Occipital lobe (tissue), 2 donors: ENCODE data around the gene MAGI1. TPM values are rescaled to one million over a fixed set of nuclear protein-coding genes. Genes with fewer than 3 reads are reported as not detected.

Experiments used
- DNase-seq: peaks from one replicate; lab custom pipeline; 2025; lab: John Stamatoyannopoulos, UW
- total RNA-seq: library from RNA; depleted of rRNA; stranded (reverse); fragments of >200 nt; gene quantifications from one replicate; pipeline ENCODE4 v1.2.3, GENCODE V29; 2014

The MAGI1 gene
- total RNA-seq, 1 donor from 2014 or later = 49.4 TPM

- no peak for DNase-seq
Observed at GRCh38 chr3:65596029-65596300, 442.8 kb downstream of the MAGI1 start.

GRCh38 chr3:65595222-65596028 lies 443.3 kb downstream of the MAGI1 start:
- DNase-seq = no peak

DNA sequence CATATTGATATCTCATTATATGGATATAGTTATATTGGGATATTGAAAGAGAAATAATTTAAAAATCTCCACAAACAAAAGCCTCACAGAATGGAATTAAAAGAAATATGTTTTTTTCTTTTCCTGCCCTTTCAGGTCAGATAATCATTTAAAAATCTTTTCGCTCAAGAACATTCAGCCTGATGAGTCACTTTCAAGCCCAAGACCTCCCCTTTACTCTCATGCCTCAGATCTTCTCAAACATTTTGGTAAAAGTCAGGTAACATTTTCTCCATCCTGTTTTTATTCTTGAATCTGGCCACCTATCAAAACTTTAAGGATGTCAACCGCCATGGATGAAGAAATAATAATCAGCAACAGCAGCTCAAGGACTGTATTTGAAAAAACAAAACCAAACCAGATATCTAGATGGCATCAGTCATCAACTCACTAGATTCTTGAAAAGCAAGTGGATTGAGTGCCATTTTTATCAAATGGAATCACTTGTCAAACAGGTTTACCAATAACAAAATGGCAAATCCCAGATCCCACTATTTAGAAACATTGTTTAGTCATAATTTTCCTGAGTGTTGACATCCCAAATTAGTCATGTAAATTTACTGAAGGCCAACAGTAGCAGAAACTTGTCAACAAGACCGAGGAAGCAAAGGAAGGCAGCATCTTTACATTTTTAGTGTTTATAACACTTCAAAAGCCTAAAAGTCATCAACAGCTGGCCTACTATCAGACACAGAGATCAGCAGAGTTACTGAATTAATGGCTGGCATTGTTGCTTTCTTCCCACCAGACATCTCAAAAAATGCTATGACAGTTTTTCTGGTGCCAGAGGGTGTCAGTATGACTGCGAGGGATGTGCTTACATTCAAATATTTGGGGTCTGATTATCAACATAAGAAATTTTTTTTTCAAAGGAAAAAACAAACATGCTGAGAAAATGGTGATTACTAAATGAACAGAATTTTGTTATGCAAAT lies 444.7 kb downstream of the MAGI1 start:
- DNase-seq = no peak

- DNase-seq = no peak
Observed at GRCh38 chr3:65591313-65591712, 447.4 kb downstream of the MAGI1 start.

GRCh38 chr3:65588884-65589283 lies 449.8 kb downstream of the MAGI1 start:
- DNase-seq = no peak

GRCh38 chr3:65587650-65588439 lies 450.9 kb downstream of the MAGI1 start:
- DNase-seq = no peak

- no peak for DNase-seq
Observed at GRCh38 chr3:65584913-65585312, 453.8 kb downstream of the MAGI1 start.

DNA sequence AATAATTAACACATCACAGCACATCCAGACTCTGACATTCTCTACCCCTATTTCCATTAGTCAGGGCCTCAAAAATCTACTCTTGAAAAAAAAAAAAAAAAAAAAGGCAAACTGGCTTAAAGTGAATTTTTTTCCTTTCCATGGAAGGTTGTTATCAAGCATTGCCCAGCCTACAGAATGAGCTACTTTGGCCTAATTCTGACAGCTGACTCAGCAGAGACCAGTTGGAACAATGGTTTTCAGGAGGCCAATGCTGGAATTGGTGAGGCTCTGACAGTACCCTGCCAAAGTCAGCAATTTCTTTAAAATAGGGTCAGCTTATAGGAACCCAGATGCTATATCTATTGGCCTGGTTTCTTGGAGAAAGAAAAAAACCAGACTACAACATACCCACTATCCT lies 454.7 kb downstream of the MAGI1 start:
- DNase-seq = no peak

DNA sequence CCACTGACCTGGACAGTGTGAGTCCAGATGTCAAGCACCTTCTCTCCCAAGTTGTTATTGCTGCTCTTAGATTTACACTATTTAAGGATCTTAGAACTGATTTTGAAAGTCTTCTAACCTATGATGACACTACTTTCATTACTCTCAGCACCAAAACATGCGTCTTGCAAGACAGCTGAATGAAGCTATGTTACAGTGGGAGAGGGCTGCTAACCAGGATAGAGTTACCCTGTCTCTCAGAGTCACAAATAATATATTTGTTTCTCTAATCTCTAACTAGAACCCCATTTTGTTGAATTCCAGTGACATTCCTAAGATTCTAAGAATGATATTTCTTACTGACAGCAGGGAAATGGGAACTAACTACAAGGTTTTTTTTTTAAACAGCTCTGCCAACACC lies 455.5 kb downstream of the MAGI1 start:
- no peak for DNase-seq

GRCh38 chr3:65582012-65582717 lies 456.6 kb downstream of the MAGI1 start:
- DNase-seq = no peak

- no peak for DNase-seq
Observed at GRCh38 chr3:65581313-65581712, 457.4 kb downstream of the MAGI1 start.

- no peak for DNase-seq
Observed at GRCh38 chr3:65578861-65579260, 459.9 kb downstream of the MAGI1 start.

DNA sequence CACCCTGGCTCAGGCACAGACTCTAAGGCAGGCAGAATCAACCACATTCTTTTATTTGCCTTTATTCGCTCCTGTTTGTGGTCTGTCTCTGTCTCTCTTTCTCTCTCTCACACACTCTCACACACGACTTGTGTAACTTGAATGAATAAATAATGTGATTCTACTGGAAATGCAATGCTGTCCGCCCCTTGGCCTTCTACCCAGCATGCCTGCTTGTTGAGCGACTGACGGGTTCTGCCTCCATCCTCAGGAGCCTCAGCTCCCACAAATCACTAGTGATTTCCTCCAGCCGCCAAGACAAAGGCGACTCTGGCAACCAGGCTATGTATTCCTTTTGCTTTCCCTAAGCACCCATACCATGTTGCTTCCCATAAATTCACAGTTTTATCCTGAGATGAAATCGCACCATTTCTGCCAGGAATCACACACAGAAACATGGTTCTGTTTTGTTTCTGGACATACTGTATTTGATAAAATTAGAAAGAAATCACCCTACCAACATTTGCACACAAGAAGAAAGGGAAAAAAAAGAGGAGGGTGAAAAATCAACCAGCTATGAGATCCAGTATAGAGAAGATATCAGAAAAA lies 460.8 kb downstream of the MAGI1 start:
- DNase-seq = no peak

DNA sequence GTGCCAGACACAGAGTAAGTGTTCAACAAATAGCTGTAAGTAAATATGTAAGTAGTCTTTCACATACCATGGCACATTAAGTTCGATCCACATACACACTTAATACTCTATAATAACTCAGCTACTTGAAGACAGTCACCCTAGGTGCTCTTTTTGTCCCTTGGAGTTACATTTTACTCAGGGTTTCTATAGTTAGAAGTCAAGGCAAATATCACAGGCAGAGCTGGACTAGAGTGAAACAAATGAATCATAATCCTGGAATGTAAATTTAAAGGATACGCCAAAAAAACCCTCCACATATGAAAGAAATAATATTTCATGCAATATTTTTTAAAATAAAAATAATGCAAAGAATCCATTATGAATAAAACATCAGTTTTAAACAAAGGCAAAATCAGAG lies 461.8 kb downstream of the MAGI1 start:
- no peak for DNase-seq

DNA sequence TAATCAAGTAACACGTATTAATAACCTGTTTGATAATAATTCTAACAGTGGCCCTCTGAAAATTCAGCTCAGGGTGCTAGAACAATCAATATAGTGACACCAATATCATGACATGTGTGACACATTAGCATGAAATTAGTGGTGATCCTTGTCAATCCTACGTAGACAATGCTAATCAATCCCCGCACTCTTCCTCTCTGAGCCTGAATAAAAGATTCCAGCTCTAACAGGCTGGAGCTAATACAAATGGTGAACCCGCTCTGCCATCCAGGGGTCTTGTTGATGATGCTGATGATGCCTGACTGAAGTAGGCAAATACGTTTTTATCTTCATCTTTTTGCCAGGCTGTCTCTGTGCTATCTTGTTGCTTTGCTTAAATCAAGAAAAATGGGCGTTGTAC lies 462.5 kb downstream of the MAGI1 start:
- no peak for DNase-seq

GRCh38 chr3:65575376-65575840 lies 463.3 kb downstream of the MAGI1 start:
- no peak for DNase-seq

- DNase-seq = no peak
Observed at GRCh38 chr3:65573548-65574116, 465.1 kb downstream of the MAGI1 start.

GRCh38 chr3:65572175-65572777 lies 466.4 kb downstream of the MAGI1 start:
- DNase-seq = no peak

DNA sequence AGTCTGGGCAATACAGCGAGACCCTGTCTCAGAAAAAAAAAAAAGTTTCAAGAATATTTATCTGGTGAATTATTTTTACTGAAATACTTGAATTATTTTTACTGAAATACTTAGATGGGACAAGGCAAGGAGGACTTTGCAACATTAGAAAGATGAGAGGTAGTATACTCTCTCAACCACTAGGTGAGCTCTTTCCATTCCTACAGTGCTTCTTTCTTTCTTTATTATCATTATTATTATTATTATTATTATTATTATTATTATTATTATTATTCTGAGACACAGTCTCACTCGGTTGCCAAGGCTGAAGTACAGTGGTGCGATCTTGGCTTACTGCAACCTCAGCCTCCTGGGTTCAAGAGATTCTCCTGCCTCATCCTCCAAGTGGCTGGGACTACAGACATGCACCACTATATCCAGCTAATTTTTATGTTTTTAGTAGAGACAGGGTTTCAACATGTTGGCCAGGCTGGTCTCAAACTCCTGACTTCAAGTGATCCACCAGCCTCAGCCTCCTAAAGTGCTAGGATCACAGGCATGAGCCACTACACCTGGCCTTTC lies 468.8 kb downstream of the MAGI1 start:
- DNase-seq = no peak

GRCh38 chr3:65569129-65569528 lies 469.6 kb downstream of the MAGI1 start:
- DNase-seq = no peak
